ENCODE data around the gene FAM120B.
A peak's percentile ranks its signal among the peaks of the same experiment; 100 is the strongest.

Gene FAM120B

DNA sequence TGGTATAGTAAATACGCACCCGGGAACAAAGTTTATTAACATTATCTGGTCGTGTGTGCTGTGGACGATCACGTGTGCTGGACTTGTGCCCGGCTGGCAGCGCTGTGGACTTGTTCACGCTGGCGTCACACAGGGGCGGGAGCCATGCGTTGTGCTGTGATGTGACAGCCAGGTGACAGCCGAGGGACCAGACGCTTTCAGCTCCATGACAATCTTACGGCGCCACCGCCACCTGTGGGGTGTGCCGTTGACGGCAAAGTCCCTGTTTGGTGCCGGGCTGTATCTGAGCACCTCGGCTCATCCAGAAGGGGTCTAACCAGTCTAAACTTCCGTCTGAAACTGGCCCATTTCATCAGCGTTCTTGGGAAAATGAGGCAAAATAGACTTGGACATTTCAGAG, 40.9 kb upstream of the FAM120B start:
- no peaks in the 10 kb centered on the region for H3K9me3 ChIP-seq (ENCODE audit: control insufficient read depth, low read length)
- peaks cover 31% of the 10 kb centered on the region for H3K27me3 ChIP-seq (replicated peaks; ENCODE audit: control insufficient read depth, insufficient read depth, low read length)
- peaks cover 17% of the 10 kb centered on the region for H3K4me1 ChIP-seq (ENCODE audit: control insufficient read depth, insufficient read depth, low read length)
- no peak for DNase-seq (ENCODE audit: low read depth)
- H3K9ac ChIP-seq (ENCODE audit: low read length): no peak overlapping the region
- no peak overlapping the region for H3K4me3 ChIP-seq (ENCODE audit: low read length)
- no peaks in the 10 kb centered on the region for H3K36me3 ChIP-seq (ENCODE audit: control insufficient read depth, insufficient read depth, low read length, severe bottlenecking)

DNA sequence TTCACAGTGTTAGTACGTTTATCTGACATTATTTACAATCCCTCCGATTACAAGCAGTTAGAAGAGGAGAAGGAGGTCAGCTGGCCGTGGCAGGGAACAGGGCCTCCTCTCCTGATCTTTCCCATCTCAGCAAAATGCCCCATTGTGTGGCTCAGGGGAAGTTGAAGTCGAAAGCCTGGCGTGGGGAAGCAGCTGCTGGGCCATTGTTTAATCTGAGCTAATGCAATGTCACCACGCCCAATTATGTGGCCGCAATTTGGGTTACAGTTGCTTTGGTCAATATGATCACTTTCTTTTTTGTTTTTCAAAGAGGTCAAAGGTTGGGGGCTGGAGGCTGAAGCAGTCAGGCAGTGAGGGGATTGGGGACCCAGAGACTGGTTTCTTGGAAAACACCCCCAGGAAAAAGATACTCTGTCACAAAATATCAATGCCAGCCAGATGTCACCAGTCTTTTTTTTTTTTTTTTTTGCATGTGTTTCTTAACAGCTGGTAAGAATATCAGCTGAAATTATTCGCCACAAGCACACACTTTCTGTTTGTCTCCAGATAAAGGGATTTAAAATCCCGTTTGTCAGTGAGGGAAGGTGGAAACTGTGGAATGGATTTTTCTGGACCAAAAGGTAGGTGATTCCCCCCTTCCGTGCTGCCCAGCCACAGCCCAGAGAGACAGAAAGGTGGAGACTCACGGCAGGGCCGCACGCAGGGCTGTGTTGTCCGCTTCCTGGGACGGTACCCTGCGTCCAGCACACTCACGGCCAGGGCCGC, 40.3 kb upstream of the FAM120B start:
- H3K4me3 ChIP-seq (ENCODE audit: low read length): no peak overlapping the region
- peaks cover 31% of the 10 kb centered on the region for H3K27me3 ChIP-seq (replicated peaks; ENCODE audit: control insufficient read depth, insufficient read depth, low read length)
- no peaks in the 10 kb centered on the region for H3K36me3 ChIP-seq (ENCODE audit: control insufficient read depth, insufficient read depth, low read length, severe bottlenecking)
- DNase-seq (ENCODE audit: low read depth): no peak
- no peak overlapping the region for H3K9ac ChIP-seq (ENCODE audit: low read length)
- peaks cover 17% of the 10 kb centered on the region for H3K4me1 ChIP-seq (ENCODE audit: control insufficient read depth, insufficient read depth, low read length)
- no peaks in the 10 kb centered on the region for H3K9me3 ChIP-seq (ENCODE audit: control insufficient read depth, low read length)

DNA sequence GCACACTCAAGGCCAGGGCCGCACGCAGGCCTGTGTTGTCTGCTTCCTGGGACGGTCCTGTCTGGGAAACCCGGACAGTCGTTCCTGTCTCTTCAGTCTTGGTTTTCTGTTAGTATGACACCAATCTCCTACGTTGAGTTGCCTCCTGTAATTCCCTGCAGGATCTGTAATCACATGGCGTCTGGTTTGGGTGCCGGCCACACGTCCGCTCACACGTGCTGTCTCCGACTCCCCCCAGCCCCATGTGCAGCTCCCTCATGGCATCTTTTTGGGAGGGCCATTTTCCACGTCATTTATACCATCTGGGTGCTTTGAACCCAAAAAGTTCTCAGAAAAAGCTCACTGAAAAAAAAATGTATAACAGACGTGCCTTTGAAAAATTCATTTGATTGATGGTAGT, 38.9 kb upstream of the FAM120B start:
- H3K4me3 ChIP-seq (ENCODE audit: low read length): no peak overlapping the region

DNA sequence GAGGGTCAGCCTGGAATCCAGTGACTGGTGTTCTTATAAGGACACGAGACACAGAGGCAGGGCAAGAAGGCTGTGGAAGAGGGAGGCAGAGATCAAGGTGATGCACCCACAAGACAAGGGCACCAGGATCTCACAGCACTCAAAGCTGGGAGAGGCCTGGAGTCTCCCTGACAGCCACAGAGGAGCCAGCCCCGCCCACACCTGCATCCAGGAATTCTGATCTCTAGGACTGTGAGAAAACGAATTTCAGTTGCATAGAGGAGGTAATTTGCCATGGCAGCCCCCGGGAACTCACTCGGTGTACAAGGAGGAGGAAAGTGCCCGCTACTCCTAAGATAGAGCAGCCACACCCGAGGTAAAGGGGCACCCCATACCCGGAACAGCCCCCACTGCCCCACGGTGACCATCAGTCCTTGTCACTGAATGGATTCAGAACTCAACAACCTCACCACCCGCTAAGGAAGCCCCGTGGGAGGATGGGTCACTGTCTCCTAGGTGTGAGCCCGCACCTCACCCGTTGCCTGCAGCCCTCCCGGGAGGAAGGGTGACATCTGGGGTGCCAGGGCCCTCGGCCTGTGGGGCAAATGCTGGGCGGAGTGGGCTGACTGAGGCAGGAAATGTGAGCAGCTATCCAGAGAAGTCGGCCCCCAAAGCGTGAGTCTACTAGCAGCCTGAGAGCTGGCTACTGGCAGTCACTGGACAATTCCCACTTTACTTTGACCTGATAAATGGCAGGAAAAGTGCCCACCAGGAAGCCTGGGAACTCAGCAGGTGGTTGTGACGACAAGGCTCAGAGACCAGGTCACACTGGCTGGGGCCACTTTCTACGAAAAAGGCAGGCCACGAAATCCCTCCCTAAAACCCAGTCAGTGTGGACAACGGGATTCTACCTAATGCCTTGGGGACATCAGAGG, 38.1 kb upstream of the FAM120B start:
- no peaks in the 10 kb centered on the region for H3K9me3 ChIP-seq (ENCODE audit: control insufficient read depth, low read length)
- DNase-seq (ENCODE audit: low read depth): no peak
- no peak overlapping the region for H3K9ac ChIP-seq (ENCODE audit: low read length)
- H3K36me3 ChIP-seq (ENCODE audit: control insufficient read depth, insufficient read depth, low read length, severe bottlenecking): no peaks in the 10 kb centered on the region
- no peak overlapping the region for H3K4me3 ChIP-seq (ENCODE audit: low read length)
- peaks cover 23% of the 10 kb centered on the region for H3K27me3 ChIP-seq (replicated peaks; ENCODE audit: control insufficient read depth, insufficient read depth, low read length)
- peaks cover 17% of the 10 kb centered on the region for H3K4me1 ChIP-seq (ENCODE audit: control insufficient read depth, insufficient read depth, low read length)

More for the DNA sequence above, 38.9 kb upstream of the FAM120B start:
- Histone ChIP-seq H3K27me3 (replicated peaks; ENCODE audit: control insufficient read depth, insufficient read depth, low read length) (peaks cover 23% of the 10 kb centered on the region), H3K36me3 (ENCODE audit: control insufficient read depth, insufficient read depth, low read length, severe bottlenecking) (no peaks in the 10 kb centered on the region), H3K4me1 (ENCODE audit: control insufficient read depth, insufficient read depth, low read length) (peaks cover 17% of the 10 kb centered on the region), H3K9ac (ENCODE audit: low read length) (no peak overlapping the region), H3K9me3 (ENCODE audit: control insufficient read depth, low read length) (no peaks in the 10 kb centered on the region)
- no peak for DNase-seq (ENCODE audit: low read depth)

DNA sequence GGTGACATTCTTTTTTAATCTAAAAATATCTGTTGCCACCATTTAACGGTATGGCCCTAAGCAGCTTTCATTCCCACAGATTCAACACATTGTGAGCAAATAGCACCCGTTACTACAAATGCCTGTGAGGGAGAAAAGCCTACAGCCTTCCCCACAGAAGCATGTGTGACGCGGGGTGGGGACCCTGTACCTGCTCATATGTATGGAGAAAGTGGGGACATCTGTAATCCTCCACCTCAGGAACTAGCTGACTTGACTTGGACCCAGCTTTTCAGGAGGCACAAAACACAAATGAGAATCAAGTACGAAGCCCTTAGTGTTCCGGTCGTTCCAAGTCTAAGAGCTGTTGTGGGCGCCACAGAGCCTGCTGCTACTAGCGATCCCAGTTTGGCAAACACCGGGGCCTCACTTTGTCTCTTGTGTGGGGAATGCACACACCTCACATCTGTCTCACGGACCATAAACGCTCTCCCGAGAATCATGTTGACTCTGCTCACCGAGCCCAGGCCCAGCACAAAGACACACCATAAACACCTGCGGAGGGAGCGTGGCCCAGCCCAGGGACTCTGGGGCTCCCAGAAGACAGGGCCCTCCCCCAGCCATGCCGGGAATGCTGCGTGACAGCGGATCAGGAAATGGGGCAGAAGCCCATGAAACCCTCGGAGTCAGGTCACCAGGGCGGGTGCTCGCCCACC, 37.3 kb upstream of the FAM120B start:
- no peaks in the 10 kb centered on the region for H3K9me3 ChIP-seq (ENCODE audit: control insufficient read depth, low read length)
- H3K4me1 ChIP-seq (ENCODE audit: control insufficient read depth, insufficient read depth, low read length): peaks cover 17% of the 10 kb centered on the region
- H3K4me3 ChIP-seq (ENCODE audit: low read length): no peak overlapping the region
- H3K9ac ChIP-seq (ENCODE audit: low read length): no peak overlapping the region
- DNase-seq (ENCODE audit: low read depth): no peak
- H3K36me3 ChIP-seq (ENCODE audit: control insufficient read depth, insufficient read depth, low read length, severe bottlenecking): no peaks in the 10 kb centered on the region
- H3K27me3 ChIP-seq (replicated peaks; ENCODE audit: control insufficient read depth, insufficient read depth, low read length): peaks cover 25% of the 10 kb centered on the region

DNA sequence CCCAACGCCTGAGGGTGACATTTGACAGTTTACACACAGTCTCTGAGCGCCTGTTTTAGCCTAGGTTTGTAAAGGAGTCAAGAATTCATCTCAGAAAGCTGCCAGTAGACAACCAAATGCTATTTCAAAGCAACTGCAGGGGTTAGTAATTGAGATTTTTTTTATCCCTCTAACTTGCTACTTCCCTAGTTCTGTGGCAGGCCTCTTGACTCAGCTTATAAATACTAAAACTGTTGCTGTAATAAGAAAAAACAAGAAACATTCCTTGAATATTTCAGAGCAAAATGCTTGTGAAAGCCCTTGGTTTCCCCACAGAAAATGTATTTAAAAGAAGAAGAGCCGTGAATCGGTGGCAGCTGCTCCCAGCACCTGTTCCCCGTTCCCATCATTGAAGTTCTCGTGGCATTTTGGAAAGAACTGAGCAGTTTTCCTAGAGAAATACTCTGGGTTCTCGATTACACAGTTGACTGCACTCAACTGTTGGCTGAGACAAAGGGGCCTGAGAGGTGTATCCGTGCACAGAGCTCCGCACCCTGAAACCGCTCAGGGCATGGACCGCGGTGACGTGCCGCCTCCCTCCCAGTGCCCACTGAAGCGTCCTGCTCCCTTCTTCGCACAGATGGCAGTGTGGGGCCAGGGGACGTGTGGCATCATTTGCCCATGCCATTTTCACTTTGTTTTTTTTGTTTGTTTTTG, 36.6 kb upstream of the FAM120B start:
- no peak overlapping the region for H3K4me3 ChIP-seq (ENCODE audit: low read length)
- no peak overlapping the region for H3K9ac ChIP-seq (ENCODE audit: low read length)
- H3K27me3 ChIP-seq (replicated peaks; ENCODE audit: control insufficient read depth, insufficient read depth, low read length): peaks cover 28% of the 10 kb centered on the region
- peak; percentile 50 for DNase-seq (ENCODE audit: low read depth)
- peaks cover 17% of the 10 kb centered on the region for H3K4me1 ChIP-seq (ENCODE audit: control insufficient read depth, insufficient read depth, low read length)
- no peaks in the 10 kb centered on the region for H3K9me3 ChIP-seq (ENCODE audit: control insufficient read depth, low read length)
- H3K36me3 ChIP-seq (ENCODE audit: control insufficient read depth, insufficient read depth, low read length, severe bottlenecking): no peaks in the 10 kb centered on the region

DNA sequence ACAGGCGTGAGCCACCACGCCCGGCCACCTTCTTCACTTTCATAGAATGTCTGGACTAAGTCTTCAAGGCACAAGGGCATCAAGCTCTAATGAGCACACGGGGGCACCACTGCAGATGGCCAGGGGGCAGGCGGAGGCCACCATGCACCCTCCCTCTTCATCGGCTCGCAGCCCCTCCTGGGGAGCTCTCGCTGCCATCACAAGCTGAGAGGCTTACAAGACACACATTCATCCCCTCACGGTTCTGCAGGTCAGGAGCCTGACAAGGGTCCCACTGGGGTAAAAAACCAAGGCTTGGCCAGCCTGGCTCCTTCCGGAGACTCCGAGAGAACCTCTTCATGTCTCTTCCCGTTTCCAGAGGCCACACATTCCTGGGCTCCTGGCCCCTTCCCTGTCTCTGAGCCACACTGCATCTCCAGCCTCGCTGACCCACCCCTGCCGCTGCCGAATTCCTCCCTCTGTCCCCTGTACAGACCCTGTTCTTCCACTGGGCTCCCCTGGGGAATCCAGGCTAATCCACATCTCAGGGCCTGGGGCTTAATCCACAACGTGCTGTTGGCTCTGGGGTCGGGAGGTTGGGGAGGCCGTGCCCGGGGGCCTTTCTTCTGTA, 35.5 kb upstream of the FAM120B start:
- Histone ChIP-seq H3K9me3 (ENCODE audit: control insufficient read depth, low read length) (no peaks in the 10 kb centered on the region), H3K36me3 (ENCODE audit: control insufficient read depth, insufficient read depth, low read length, severe bottlenecking) (no peaks in the 10 kb centered on the region), H3K4me1 (ENCODE audit: control insufficient read depth, insufficient read depth, low read length) (peaks cover 15% of the 10 kb centered on the region), H3K9ac (ENCODE audit: low read length) (no peak overlapping the region), H3K4me3 (ENCODE audit: low read length) (no peak overlapping the region), H3K27me3 (replicated peaks; ENCODE audit: control insufficient read depth, insufficient read depth, low read length) (peaks cover 31% of the 10 kb centered on the region)
- DNase-seq (ENCODE audit: low read depth): no peak

DNA sequence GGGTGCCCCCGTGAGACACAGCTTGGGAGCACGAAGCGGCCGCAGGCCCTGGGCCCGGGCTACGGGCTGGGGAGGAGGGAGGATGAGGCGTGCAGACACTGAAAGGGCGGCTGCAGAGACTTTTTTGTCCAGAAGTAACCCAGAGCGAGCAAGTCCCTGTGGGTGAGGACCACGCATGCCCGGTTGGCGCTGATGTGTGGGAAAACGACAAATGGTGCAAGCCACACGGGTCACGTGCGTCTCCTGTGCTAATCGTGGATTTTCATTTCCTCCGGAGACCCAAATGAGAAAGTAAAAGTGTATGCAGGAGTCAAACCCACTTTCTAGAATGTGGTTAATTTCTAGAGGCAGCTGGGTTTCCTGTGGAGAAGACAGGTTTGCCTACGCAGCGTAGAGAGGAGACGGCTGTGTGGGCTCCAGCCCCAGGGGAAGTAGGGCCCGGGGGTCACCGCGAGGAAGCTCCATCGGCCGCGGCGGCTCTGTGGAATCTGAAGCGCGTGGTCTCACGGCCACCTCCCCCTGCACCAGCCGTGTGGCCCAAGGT, 34.7 kb upstream of the FAM120B start:
- Histone ChIP-seq H3K4me3 (ENCODE audit: low read length) (no peak overlapping the region), H3K27me3 (replicated peaks; ENCODE audit: control insufficient read depth, insufficient read depth, low read length) (peaks cover 31% of the 10 kb centered on the region), H3K9ac (ENCODE audit: low read length) (no peak overlapping the region), H3K36me3 (ENCODE audit: control insufficient read depth, insufficient read depth, low read length, severe bottlenecking) (no peaks in the 10 kb centered on the region), H3K9me3 (ENCODE audit: control insufficient read depth, low read length) (no peaks in the 10 kb centered on the region), H3K4me1 (ENCODE audit: control insufficient read depth, insufficient read depth, low read length) (peaks cover 20% of the 10 kb centered on the region)
- DNase-seq (ENCODE audit: low read depth): no peak

DNA sequence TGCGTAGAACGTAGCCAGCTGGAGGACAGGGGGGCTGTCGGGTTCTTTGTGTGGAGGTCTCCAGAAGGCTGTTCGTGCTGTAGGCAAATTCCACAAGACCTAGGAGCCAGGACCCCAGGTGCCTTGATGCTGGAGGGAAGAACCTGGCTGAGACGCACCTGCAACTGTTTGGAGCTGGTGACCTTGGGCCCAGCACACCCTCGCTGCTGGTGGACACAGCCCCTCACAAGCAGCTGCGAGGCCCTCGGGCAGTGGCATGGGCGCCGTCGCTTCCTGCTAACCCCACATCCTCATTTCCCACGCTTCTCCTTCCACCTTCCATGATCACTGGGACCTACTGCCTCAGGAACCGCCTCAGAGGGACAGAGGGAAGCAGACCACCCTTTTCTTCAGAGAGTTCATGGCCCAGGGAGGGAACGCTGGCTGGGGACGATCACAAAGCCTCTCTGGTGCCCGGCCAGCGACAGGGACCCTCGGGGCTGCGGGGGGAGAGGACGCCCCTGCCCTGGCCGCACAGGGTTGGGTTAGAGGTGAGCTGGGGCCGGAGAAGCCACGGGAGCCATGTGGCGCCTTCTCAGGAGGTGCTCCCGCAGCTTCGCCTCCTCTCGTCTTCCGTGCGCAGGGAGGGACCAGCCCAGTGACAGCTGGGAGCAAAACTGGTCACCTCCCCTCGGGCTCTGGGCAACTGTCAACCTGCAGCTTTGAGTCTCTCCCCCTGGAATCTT, 34.1 kb upstream of the FAM120B start:
- Histone ChIP-seq H3K4me1 (ENCODE audit: control insufficient read depth, insufficient read depth, low read length) (peaks cover 22% of the 10 kb centered on the region), H3K9ac (ENCODE audit: low read length) (no peak overlapping the region), H3K27me3 (replicated peaks; ENCODE audit: control insufficient read depth, insufficient read depth, low read length) (peaks cover 31% of the 10 kb centered on the region), H3K4me3 (ENCODE audit: low read length) (no peak overlapping the region), H3K36me3 (ENCODE audit: control insufficient read depth, insufficient read depth, low read length, severe bottlenecking) (no peaks in the 10 kb centered on the region), H3K9me3 (ENCODE audit: control insufficient read depth, low read length) (no peaks in the 10 kb centered on the region)
- no peak for DNase-seq (ENCODE audit: low read depth)

DNA sequence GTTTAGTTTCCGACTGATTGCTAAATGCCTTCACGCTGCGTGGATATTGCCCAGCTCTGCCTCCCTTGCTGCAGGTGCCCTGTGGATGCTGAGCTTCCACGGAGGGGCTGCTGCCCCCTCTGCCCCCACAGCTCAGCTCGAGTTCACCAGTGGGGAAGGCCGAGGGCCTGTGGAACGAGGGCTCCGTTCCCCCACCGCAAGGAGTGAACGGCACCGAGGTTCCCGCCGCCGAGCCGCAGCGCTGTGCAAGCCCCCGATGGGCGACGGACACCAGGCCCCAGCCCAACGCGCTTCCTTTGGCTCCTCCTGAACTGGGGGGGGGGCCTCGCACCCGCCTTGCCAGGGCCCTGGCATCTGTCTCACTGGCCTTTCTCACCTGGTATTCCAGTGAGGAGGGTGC, 33.4 kb upstream of the FAM120B start:
- Histone ChIP-seq H3K36me3 (ENCODE audit: control insufficient read depth, insufficient read depth, low read length, severe bottlenecking) (no peaks in the 10 kb centered on the region), H3K9me3 (ENCODE audit: control insufficient read depth, low read length) (no peaks in the 10 kb centered on the region), H3K4me1 (ENCODE audit: control insufficient read depth, insufficient read depth, low read length) (peaks cover 22% of the 10 kb centered on the region), H3K9ac (ENCODE audit: low read length) (no peak overlapping the region), H3K4me3 (ENCODE audit: low read length) (no peak overlapping the region), H3K27me3 (replicated peaks; ENCODE audit: control insufficient read depth, insufficient read depth, low read length) (peaks cover 31% of the 10 kb centered on the region)
- no peak for DNase-seq (ENCODE audit: low read depth)

All from adipocyte (in vitro differentiated cells).